Gastroesophageal sphincter (tissue), 4 donors: ENCODE data around the gene RGS5. TPM values are rescaled to one million over a fixed set of nuclear protein-coding genes. Genes with fewer than 3 reads are reported as not detected.

Experiments
- ATAC-seq: fragments of 150-250 bp; one replicate; pipeline ENCODE4 v1.9.1; 2016; ENCODE audit warnings: mild to moderate bottlenecking, moderate library complexity
- H3K27ac ChIP-seq, 4 donors: fragments of 200-600 bp; sonication (generic) in 3 of 4; 1 replicate in 3 of 4; 2 replicates in 1 of 4; pipeline ENCODE4 v1.5.1; 2016 to 2019
- H3K27me3 ChIP-seq: fragments of 200-600 bp; sonication (generic); one replicate; pipeline ENCODE4 v1.5.1; 2019
- H3K36me3 ChIP-seq, 2 donors: fragments of 200-600 bp; sonication (generic); one replicate each; pipeline ENCODE4 v1.5.1; 2019; ENCODE audit warnings: control low read depth in 1 of 2
- H3K4me1 ChIP-seq, 3 donors: fragments of 200-600 bp; sonication (generic); 1 replicate in 2 of 3; 2 replicates in 1 of 3; pipeline ENCODE4 v1.5.1; 2016 to 2019; ENCODE audit warnings: control low read depth in 2 of 3
- H3K4me3 ChIP-seq, 2 donors: fragments of 200-600 bp; sonication (generic); one replicate each; pipeline ENCODE4 v1.5.1; 2019; ENCODE audit warnings: mild to moderate bottlenecking in 1 of 2, moderate library complexity in 1 of 2
- H3K9me3 ChIP-seq, 3 donors: fragments of 200-600 bp; sonication (generic); one replicate each; pipeline ENCODE4 v1.5.1; 2017 to 2019; ENCODE audit warnings: control low read depth in 2 of 3
- EP300 ChIP-seq: sonication (generic); formaldehyde crosslinking; IDR thresholded peaks from one replicate; pipeline ENCODE4 v1.6.1; 2017; ENCODE audit warnings: antibody characterized with exemption, mild to moderate bottlenecking
- POLR2A ChIP-seq, 2 donors: fragments of 450-650 bp; IDR thresholded peaks; one replicate each; pipeline ENCODE4 v1.6.1; 2017; ENCODE audit warnings: antibody characterized with exemption in 2 of 2, mild to moderate bottlenecking in 2 of 2, moderate library complexity in 1 of 2
- POLR2AphosphoS5 ChIP-seq: sonication (generic); formaldehyde crosslinking; IDR thresholded peaks from one replicate; pipeline ENCODE4 v1.6.1; 2017; ENCODE audit warnings: antibody characterized with exemption
- WGBS, 2 donors: methylation state at CpG; one replicate each; pipeline ENCODE4 v1.1.5; 2018; ENCODE audit warnings: low coverage in 1 of 2; 5-methylcytosine and 5-hydroxymethylcytosine counted together
- total RNA-seq, 4 donors: library from RNA; depleted of rRNA; stranded (reverse); fragments of >200 nt; gene quantifications; one replicate each; pipeline ENCODE4 v1.1.0, GENCODE V29; 2016
- TF ChIP-seq, protein P1 (sequence below), 4 experiments: fragments of 200-600 bp in 2 of 4; fragments of 450-650 bp in 2 of 4; sonication (generic) in 1 of 4; IDR thresholded peaks; one replicate each; pipeline ENCODE4 v1.5.1; 2017 to 2019; ENCODE audit warnings: antibody characterized with exemption in 4 of 4, mild to moderate bottlenecking in 2 of 4, moderate library complexity in 2 of 4

Gene RGS5
- total RNA-seq, 4 donors from 2014 or later: 267 to 427 (median 386) TPM

DNA sequence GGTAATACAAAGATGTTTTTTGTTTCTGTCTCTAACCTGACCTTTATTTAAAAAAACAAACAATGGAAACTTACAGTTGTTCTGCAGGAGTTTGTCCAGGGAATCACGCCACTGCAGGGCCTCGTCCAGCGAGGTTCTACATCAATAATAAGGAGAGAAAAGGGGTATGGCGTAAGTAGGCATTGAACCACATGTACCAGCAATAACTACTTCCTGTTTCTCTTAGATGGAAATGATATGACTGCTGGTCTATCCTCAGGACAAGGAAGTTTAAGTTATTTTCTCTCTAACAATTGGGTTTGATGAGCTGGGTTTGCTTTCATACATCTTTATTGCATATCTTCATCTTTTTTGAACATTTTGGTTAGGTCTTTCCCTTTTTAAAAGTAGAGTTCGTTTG, 40.9 kb downstream of the RGS5 start:
- TF ChIP-seq, protein P1, sequence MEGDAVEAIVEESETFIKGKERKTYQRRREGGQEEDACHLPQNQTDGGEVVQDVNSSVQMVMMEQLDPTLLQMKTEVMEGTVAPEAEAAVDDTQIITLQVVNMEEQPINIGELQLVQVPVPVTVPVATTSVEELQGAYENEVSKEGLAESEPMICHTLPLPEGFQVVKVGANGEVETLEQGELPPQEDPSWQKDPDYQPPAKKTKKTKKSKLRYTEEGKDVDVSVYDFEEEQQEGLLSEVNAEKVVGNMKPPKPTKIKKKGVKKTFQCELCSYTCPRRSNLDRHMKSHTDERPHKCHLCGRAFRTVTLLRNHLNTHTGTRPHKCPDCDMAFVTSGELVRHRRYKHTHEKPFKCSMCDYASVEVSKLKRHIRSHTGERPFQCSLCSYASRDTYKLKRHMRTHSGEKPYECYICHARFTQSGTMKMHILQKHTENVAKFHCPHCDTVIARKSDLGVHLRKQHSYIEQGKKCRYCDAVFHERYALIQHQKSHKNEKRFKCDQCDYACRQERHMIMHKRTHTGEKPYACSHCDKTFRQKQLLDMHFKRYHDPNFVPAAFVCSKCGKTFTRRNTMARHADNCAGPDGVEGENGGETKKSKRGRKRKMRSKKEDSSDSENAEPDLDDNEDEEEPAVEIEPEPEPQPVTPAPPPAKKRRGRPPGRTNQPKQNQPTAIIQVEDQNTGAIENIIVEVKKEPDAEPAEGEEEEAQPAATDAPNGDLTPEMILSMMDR (IDR thresholded peaks at IDR 0.05): no peak
- TF ChIP-seq POLR2AphosphoS5: no peak
- no peak for TF ChIP-seq EP300
- no peak for TF ChIP-seq POLR2A (IDR thresholded peaks at IDR 0.05)
- H3K4me3 ChIP-seq: no peak overlapping the region
- WGBS, 2 donors: 91% methylated on average over 5 of the region's 5 CpGs
- H3K36me3 ChIP-seq: no peaks in the 10 kb centered on the region
- no peak for ATAC-seq
- H3K27me3 ChIP-seq: no peaks in the 10 kb centered on the region
- no peak overlapping the region for H3K27ac ChIP-seq
- H3K4me1 ChIP-seq: peaks cover 0 to 37% (median 6%) of the 10 kb centered on the region in 3 donors
- H3K9me3 ChIP-seq: no peaks in the 10 kb centered on the region

DNA sequence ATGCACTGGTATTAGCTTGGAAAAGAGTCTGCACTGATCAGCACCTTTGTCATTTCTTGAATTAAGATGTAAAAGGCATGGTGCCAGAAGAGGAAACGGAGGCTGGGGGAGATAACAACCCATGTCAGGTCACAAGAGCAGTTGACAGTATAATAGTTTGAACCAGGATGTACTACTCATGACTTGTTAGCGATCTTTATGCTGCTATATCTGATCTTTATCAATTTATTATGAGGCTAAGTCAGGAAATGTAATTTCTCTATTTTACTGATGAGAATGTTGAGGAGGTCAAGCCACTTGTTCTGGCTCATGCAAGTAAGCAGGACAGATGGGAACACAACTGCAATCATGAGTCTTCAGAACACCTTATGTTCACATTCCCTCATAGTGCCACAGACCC, 41.4 kb downstream of the RGS5 start:
- peaks cover 0 to 32% (median 6%) of the 10 kb centered on the region in 3 donors for H3K4me1 ChIP-seq
- H3K27me3 ChIP-seq: no peaks in the 10 kb centered on the region
- no peaks in the 10 kb centered on the region for H3K9me3 ChIP-seq
- H3K36me3 ChIP-seq: no peaks in the 10 kb centered on the region
- no peak overlapping the region for H3K27ac ChIP-seq
- ATAC-seq: no peak
- WGBS, 2 donors: 76 to 80% methylated on average over 2 of the region's 2 CpGs
- no peak overlapping the region for H3K4me3 ChIP-seq
- TF ChIP-seq, protein P1 (IDR thresholded peaks at IDR 0.05): no peak
- TF ChIP-seq POLR2AphosphoS5: no peak
- no peak for TF ChIP-seq EP300
- no peak for TF ChIP-seq POLR2A (IDR thresholded peaks at IDR 0.05)

DNA sequence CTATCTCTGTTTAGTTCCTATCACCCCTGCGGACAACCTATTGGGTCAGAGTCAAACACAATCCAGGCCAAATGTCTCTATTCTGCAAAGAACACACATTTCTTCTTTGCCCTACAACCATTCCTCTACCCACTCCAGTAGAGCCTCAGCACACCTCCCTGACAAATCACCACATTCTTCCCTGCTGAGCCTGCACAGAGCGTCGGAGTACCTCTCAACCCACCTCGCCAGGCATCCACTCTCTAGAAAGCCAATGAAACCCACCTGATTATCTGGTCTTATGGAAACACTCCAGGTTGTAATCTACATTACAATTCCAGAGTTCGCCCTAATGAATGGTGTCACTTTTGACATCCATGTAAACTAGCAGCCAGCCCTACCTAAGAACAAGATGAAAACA, 47.1 kb downstream of the RGS5 start:
- H3K27me3 ChIP-seq: no peaks in the 10 kb centered on the region
- TF ChIP-seq POLR2A (IDR thresholded peaks at IDR 0.05): no peak
- TF ChIP-seq, protein P1 (IDR thresholded peaks at IDR 0.05): no peak
- no peak for TF ChIP-seq EP300
- no peak for TF ChIP-seq POLR2AphosphoS5
- ATAC-seq: no peak
- no peaks in the 10 kb centered on the region for H3K9me3 ChIP-seq
- H3K27ac ChIP-seq: no peak overlapping the region
- H3K4me3 ChIP-seq: no peak overlapping the region
- H3K4me1 ChIP-seq: no peaks in the 10 kb centered on the region
- WGBS, 2 donors: 78 to 94% methylated on average over 3 to 5 of the region's 5 CpGs
- peaks cover 0 to 17% of the 10 kb centered on the region in 2 donors for H3K36me3 ChIP-seq

DNA sequence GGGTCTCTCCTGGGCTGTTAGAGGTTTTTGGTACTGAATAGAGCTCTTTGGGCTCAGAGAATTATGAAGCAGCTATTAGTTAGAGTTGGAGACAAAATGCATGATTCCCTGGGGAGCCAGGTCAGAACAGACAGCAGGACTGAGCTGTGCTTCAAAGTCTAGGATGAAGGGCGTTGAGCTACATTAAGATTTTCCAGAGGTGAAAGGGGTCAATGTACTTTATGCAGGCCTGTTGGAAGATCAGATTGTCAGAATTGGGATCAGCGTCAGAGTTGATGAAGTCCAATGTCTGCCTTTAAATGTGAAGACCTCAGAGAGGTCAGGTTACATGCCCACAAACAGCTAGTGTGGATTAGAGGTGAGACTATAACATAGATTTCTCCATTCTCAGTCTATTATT, 53.8 kb downstream of the RGS5 start:
- Histone ChIP-seq H3K9me3 (no peaks in the 10 kb centered on the region), H3K27me3 (no peaks in the 10 kb centered on the region), H3K27ac (no peak overlapping the region), H3K4me3 (no peak overlapping the region), H3K4me1 (no peaks in the 10 kb centered on the region), H3K36me3 (peaks cover 0 to 21% of the 10 kb centered on the region in 2 donors)
- TF ChIP-seq EP300 (no peak), POLR2A (IDR thresholded peaks at IDR 0.05) (no peak), POLR2AphosphoS5 (no peak)
- TF ChIP-seq, protein P1 (IDR thresholded peaks at IDR 0.05): no peak
- WGBS, 2 donors: 59 to 96% methylated on average over 2 of the region's 2 CpGs
- ATAC-seq: no peak

DNA sequence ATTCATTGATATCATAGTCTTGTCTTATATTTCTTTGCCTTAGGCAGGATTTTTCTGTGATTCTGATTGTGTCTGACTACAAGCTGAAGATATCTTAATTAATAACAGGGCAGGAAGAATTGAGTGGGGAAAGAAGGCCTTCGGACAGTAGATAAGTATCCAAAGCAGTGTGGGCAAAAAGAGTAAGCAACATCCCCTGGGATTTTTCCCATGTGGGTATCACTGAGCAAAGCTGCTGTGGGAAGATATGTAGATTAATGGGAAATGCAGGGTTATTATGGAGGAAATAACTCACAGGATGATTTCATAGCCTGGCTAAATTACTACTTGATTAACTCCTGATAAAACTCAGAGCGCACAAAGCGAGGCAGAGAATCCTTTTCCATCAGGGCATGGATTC, 55.7 kb downstream of the RGS5 start:
- 63 to 75% methylated on average over 1 to 3 of the region's 3 CpGs for WGBS, 2 donors
- TF ChIP-seq, protein P1 (IDR thresholded peaks at IDR 0.05): no peak
- TF ChIP-seq EP300: no peak
- no peak for TF ChIP-seq POLR2A (IDR thresholded peaks at IDR 0.05)
- no peak for TF ChIP-seq POLR2AphosphoS5
- Histone ChIP-seq H3K27ac (no peak overlapping the region), H3K9me3 (no peaks in the 10 kb centered on the region), H3K36me3 (peaks cover 0 to 16% of the 10 kb centered on the region in 2 donors), H3K27me3 (no peaks in the 10 kb centered on the region), H3K4me3 (no peak overlapping the region), H3K4me1 (peaks cover 0 to 9% (median 0%) of the 10 kb centered on the region in 3 donors)
- no peak for ATAC-seq
